SK-N-MC (cell line): ENCODE measurements around the gene CCDC182.

Experiments used
- DNase-seq: peaks from one replicate; pipeline ENCODE4 v3.0.0-alpha.2; 2011; ENCODE audit warnings: low read depth, low spot score
- H3K27ac ChIP-seq: fragments of 200-600 bp; sonication (generic); 2 replicates; pipeline ENCODE4 v1.5.1; 2016; ENCODE audit warnings: mixed run types
- H3K36me3 ChIP-seq: fragments of 200-600 bp; sonication (generic); 2 replicates; pipeline ENCODE4 v1.6.1; 2017; ENCODE audit warnings: antibody characterized with exemption, low read length, mixed read lengths; ENCODE audit not compliant: insufficient read depth
- H3K4me3 ChIP-seq: fragments of 200-600 bp; sonication (generic); 2 replicates; pipeline ENCODE4 v1.5.1; 2016
- H3K9ac ChIP-seq: fragments of 200-600 bp; sonication (generic); 2 replicates; pipeline ENCODE4 v1.8.0; 2017; ENCODE audit warnings: mixed run types, mixed read lengths; ENCODE audit not compliant: insufficient read length
- H3K9me3 ChIP-seq: fragments of 200-600 bp; sonication (generic); 2 replicates; pipeline ENCODE4 v1.6.1; 2017; ENCODE audit warnings: low read depth, mild to moderate bottlenecking, antibody characterized with exemption, low read length, moderate library complexity, mixed read lengths
- EZH2 ChIP-seq: fragments of 200-600 bp; sonication (generic); IDR thresholded peaks from one replicate; pipeline ENCODE4 v1.6.1; 2017; ENCODE audit warnings: antibody characterized with exemption
- FOXP2 ChIP-seq: optimal IDR thresholded peaks from 2 replicates; pipeline ENCODE3; 2011; ENCODE audit warnings: mild to moderate bottlenecking, moderate library complexity; ENCODE audit not compliant: insufficient read depth; ENCODE audit errors: extremely low read length, control extremely low read depth
- POLR2AphosphoS5 ChIP-seq: IDR thresholded peaks from 2 replicates; pipeline ENCODE4 v1.6.1; 2012; ENCODE audit warnings: mild to moderate bottlenecking, low read depth, low read length, borderline replicate concordance

CCDC182 gene

GRCh38 chr17:57714665-57715180, 30.4 kb downstream of the CCDC182 start:
- Histone ChIP-seq H3K4me3 (no peak overlapping the region), H3K9ac (no peak overlapping the region), H3K27ac (no peak overlapping the region), H3K36me3 (no peaks in the 10 kb centered on the region), H3K9me3 (no peaks in the 10 kb centered on the region)
- no peak for DNase-seq
- no peak for TF ChIP-seq EZH2
- TF ChIP-seq POLR2AphosphoS5, result no peak
- TF ChIP-seq FOXP2, result no peak

- Histone ChIP-seq H3K9ac (no peak overlapping the region), H3K36me3 (no peaks in the 10 kb centered on the region), H3K9me3 (no peaks in the 10 kb centered on the region), H3K27ac (no peak overlapping the region), H3K4me3 (no peak overlapping the region)
- no peak for DNase-seq
- TF ChIP-seq FOXP2, result no peak
- no peak for TF ChIP-seq POLR2AphosphoS5
- no peak for TF ChIP-seq EZH2
Observed at GRCh38 chr17:57713140-57713539, 32.0 kb downstream of the CCDC182 start.

GRCh38 chr17:57708410-57708809, 36.7 kb downstream of the CCDC182 start:
- no peaks in the 10 kb centered on the region for H3K9me3 ChIP-seq
- no peak overlapping the region for H3K4me3 ChIP-seq
- no peak overlapping the region for H3K27ac ChIP-seq
- TF ChIP-seq POLR2AphosphoS5, result no peak
- no peak for TF ChIP-seq FOXP2
- TF ChIP-seq EZH2, result no peak
- H3K9ac ChIP-seq, result no peak overlapping the region
- DNase-seq, result no peak
- H3K36me3 ChIP-seq, result no peaks in the 10 kb centered on the region

GRCh38 chr17:57707892-57708291, 37.2 kb downstream of the CCDC182 start:
- no peak overlapping the region for H3K27ac ChIP-seq
- no peaks in the 10 kb centered on the region for H3K36me3 ChIP-seq
- no peaks in the 10 kb centered on the region for H3K9me3 ChIP-seq
- H3K4me3 ChIP-seq, result no peak overlapping the region
- no peak overlapping the region for H3K9ac ChIP-seq
- no peak for DNase-seq
- TF ChIP-seq POLR2AphosphoS5, result no peak
- TF ChIP-seq EZH2, result no peak
- no peak for TF ChIP-seq FOXP2

- no peak overlapping the region for H3K4me3 ChIP-seq
- TF ChIP-seq POLR2AphosphoS5 (no peak), FOXP2 (no peak), EZH2 (no peak)
- no peaks in the 10 kb centered on the region for H3K36me3 ChIP-seq
- H3K27ac ChIP-seq, result no peak overlapping the region
- no peak for DNase-seq
- no peaks in the 10 kb centered on the region for H3K9me3 ChIP-seq
- H3K9ac ChIP-seq, result no peak overlapping the region
Observed at GRCh38 chr17:57706761-57707160, 38.3 kb downstream of the CCDC182 start.

- H3K9ac ChIP-seq, result no peak overlapping the region
- no peaks in the 10 kb centered on the region for H3K9me3 ChIP-seq
- DNase-seq, result no peak
- no peak overlapping the region for H3K27ac ChIP-seq
- no peak overlapping the region for H3K4me3 ChIP-seq
- H3K36me3 ChIP-seq, result no peaks in the 10 kb centered on the region
- TF ChIP-seq FOXP2 (no peak), POLR2AphosphoS5 (no peak)
Observed at GRCh38 chr17:57705921-57706695, 39.0 kb downstream of the CCDC182 start.

GRCh38 chr17:57704448-57704847, 40.7 kb downstream of the CCDC182 start:
- Histone ChIP-seq H3K9ac (no peak overlapping the region), H3K36me3 (no peaks in the 10 kb centered on the region), H3K4me3 (no peak overlapping the region), H3K9me3 (no peaks in the 10 kb centered on the region), H3K27ac (no peak overlapping the region)
- no peak for DNase-seq
- TF ChIP-seq FOXP2 (no peak), EZH2 (no peak), POLR2AphosphoS5 (no peak)

- TF ChIP-seq FOXP2 (no peak), POLR2AphosphoS5 (no peak), EZH2 (no peak)
- no peaks in the 10 kb centered on the region for H3K36me3 ChIP-seq
- no peak overlapping the region for H3K27ac ChIP-seq
Observed at GRCh38 chr17:57703273-57703672, 41.8 kb downstream of the CCDC182 start.

GRCh38 chr17:57701124-57701523, 44.0 kb downstream of the CCDC182 start:
- Histone ChIP-seq H3K9me3 (no peaks in the 10 kb centered on the region), H3K27ac (no peak overlapping the region), H3K4me3 (no peak overlapping the region), H3K9ac (no peak overlapping the region), H3K36me3 (no peaks in the 10 kb centered on the region)
- TF ChIP-seq POLR2AphosphoS5 (no peak), FOXP2 (no peak), EZH2 (no peak)
- no peak for DNase-seq

More at GRCh38 chr17:57703273-57703672, 41.8 kb downstream of the CCDC182 start:
- no peaks in the 10 kb centered on the region for H3K9me3 ChIP-seq
- DNase-seq, result no peak
- H3K9ac ChIP-seq, result no peak overlapping the region
- H3K4me3 ChIP-seq, result no peak overlapping the region
